ENCODE results near the gene CREB1. TPM values are rescaled to one million over a fixed set of nuclear protein-coding genes. Genes with fewer than 3 reads are reported as not detected.

Gene CREB1
- total RNA-seq (2014; rRNA removed; shearing (Covaris generic)), result 22.1 and 25.5 TPM in 2 replicates

DNA sequence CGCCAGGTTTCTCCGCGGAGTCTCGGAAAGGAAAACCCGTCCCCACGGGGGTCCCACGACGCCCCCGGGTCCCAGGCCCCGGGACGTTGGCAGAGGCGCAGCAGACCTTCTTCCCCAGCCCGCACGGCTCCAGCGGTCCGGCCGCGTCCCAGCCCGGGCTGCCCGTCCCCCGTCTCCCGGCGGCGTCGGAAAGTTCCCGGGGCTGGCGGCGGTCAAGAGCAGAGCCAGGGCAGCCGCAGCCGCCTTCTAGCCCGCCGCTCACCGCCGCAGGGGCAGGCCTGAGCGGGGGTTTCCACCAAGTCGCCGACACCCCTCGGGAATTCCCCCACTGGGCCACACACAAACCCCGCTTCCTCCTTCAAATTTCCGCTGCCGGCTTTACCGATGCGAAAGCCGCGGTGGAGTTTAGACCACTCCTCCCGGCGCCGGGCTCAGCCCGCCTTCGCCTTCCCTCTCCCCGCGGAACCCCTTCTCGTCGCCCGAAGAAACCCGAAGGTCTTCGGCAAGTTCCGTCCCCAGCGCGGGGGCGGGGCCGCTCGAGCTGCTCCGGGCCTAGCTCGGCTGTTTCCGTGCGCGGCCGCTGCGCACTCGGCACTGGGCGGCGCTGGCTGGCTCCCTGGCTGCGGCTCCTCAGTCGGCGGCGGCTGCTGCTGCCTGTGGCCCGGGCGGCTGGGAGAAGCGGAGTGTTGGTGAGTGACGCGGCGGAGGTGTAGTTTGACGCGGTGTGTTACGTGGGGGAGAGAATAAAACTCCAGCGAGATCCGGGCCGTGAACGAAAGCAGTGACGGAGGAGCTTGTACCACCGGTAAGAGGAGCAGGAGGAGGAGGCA is at the start of gene CREB1:
CREB1 (plus strand) TSS at position 633 of the 830 bp plus-strand sequence. CDS start 25,674 bp downstream, outside the sequence.

DNA sequence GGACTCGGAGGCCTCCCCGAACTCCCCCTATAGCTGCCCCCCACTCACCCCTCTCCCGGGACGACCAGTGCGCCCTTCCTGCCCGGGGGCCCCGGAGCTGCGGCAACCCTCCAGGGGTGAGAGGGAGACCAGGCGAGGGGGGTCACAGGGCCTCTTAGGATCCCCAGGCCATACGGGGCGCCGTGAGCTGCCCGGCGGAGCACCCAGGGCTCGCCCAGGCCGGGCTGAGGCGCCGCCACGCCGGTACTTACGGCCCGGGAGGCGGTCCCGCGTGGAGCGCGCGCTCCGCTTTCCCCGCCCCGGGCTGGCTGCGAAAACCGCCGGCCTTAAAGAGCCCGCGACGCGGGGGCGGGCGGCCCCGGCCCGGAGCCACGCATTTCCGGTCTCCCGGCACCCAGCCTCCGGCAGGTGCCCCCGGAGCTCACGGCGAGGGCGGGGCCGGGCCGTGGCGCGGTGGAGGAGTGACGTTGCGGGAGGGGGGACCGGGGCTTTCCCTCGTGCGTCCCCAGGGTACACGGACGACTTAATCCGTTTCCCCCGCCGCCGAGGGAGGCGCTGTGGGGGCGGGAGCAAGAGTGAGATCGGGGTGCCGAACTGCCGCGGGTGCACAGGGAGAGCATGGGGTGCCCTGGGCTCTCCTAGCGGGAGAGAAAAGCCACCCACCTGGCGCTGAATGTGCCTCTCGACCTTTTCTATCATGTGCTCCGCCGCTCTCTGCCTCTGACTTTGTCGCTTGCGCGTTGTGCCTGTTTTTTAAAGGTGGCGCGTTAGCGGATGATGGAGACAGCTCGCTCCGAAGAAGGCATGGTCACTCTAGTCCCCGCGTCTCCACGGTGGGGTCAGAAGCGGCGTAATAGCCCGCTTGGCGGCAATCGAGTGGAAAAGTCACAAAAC is 95.5 kb downstream of the CREB1 start, which contains the start of gene METTL21A:
METTL21A (minus strand) TSS at position 381 of the 894 bp plus-strand sequence. CDS start 1,019 bp downstream, outside the sequence.

Other genes with a start within 250 kb of the CREB1 start
- gene METTL21A, start 95.4 kb downstream of the CREB1 start, total RNA-seq (2014; rRNA removed; shearing (Covaris generic)), result 13.5 and 16.7 TPM in 2 replicates
- gene CCNYL1, start 181.7 kb downstream of the CREB1 start, total RNA-seq (2014; rRNA removed; shearing (Covaris generic)), result 5.0 and 7.6 TPM in 2 replicates
- 2.5 and 3.2 TPM in 2 replicates for gene FZD5, start 239.9 kb downstream of the CREB1 start, total RNA-seq (2014; rRNA removed; shearing (Covaris generic))